Measurements from ENCODE around the gene SGPP1. TPM values are rescaled to one million over a fixed set of nuclear protein-coding genes. Genes with fewer than 3 reads are reported as not detected.

SGPP1 gene
- total and polyA plus RNA-seq, 2 of the 8 experiments (the other 6 are each of a cell fraction or from before 2014, with no cell fraction given): 5.7 to 8.1 TPM

DNA sequence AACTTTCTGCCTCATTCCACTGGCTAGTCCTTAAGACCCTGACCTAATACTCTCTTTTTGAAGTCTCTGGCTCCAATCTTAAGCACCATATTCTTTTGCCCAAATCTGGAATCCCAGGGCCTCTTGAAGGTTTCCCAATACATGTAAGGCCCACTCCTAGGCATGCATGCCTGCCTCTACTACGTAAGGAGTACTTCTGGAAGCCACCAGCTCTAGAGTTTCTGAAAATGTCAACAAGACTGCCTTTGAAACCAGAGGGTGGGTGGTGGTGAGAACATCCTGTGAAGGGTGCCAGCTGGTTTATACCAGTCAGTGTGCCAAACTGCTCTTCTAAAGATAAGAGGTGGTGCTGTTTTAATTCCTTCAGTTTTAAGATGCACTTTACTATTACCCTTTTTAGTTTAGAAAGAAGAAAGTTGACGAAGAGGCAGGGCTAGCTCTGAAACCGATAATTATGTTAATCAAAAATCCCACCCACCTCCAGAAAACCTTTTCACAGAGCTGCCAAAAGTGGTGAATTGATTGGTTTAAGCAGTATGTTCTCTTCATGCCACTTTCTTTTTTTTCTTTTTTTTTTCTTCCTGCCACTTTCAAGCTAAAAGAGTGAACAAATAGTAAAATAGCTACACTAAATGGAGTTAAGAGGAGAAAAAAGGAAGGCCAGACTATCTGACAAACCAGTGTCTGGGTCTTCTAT is 77.5 kb downstream of the SGPP1 start:
- no peak overlapping the region for H3K4me3 ChIP-seq (ENCODE audit: extremely low read depth in 1 of 4, insufficient read depth in 2 of 4, low read depth in 3 of 4, low read length in 4 of 4)
- no peak overlapping the region for H2BK20ac ChIP-seq (ENCODE audit: low read length)
- no peak overlapping the region for H3K18ac ChIP-seq (ENCODE audit: extremely low read depth, low read length)
- H3K56ac ChIP-seq (replicated peaks; ENCODE audit: insufficient read length, low read depth, low read length): no peak overlapping the region
- no peaks in the 10 kb centered on the region for H3K9me3 ChIP-seq (ENCODE audit: insufficient read depth in 2 of 2, low read depth in 1 of 2, low read length in 1 of 2)
- no peak overlapping the region for H3K27ac ChIP-seq (ENCODE audit: low read depth, low read length)
- no peaks in the 10 kb centered on the region for H3K27me3 ChIP-seq (replicated peaks in 1 of 4; ENCODE audit: control insufficient read depth in 3 of 4, extremely low read depth in 1 of 4, insufficient read depth in 3 of 4, low read length in 3 of 4)
- no peak overlapping the region for H2BK12ac ChIP-seq (ENCODE audit: low read depth, low read length)
- no peak overlapping the region; a peak in 1 of 7 replicates for H3K9ac ChIP-seq (replicated peaks in 1 of 4; ENCODE audit: extremely low read depth in 1 of 4, low read depth in 3 of 4, low read length in 3 of 4)
- DNase-seq (ENCODE audit: low read depth in 1 of 2, low spot score in 2 of 2) (no peak), FAIRE-seq (no peak)
- H2BK120ac ChIP-seq (replicated peaks; ENCODE audit: low read depth, low read length): no peak overlapping the region
- WGBS, 2 experiments (ENCODE audit: extremely low coverage in 1 of 2, insufficient coverage in 1 of 2, insufficient read length in 1 of 2, insufficient replicate concordance in 2 of 2, low coverage in 1 of 2, low lambda C conversion rate in 2 of 2, missing lambda C conversion rate in 1 of 2): 71% methylated on average over 3 of the region's 3 CpGs; no CpG with 5 or more reads in 1 of the 2 experiments
- H4K8ac ChIP-seq (ENCODE audit: extremely low read depth, insufficient read depth, low read length): no peak overlapping the region
- ChIA-PET POLR2A (ENCODE audit: partially characterized antibody) (interaction anchor here (0.6 to 0.8 kb wide), 2 partner anchors 8 to 62 kb away, joined by 3 to 4 read pairs; partner anchors contain the start of gene WDR89), CTCF (ENCODE audit: partially characterized antibody) (interaction anchor here (0.7 to 2.7 kb wide), 3 partner anchors 8 to 67 kb away, joined by 3 to 9 read pairs (median 4); partner anchors contain the start of gene WDR89)
- H2BK15ac ChIP-seq (ENCODE audit: low read length): no peak overlapping the region
- H3K4ac ChIP-seq (replicated peaks; ENCODE audit: insufficient read length, low read depth, low read length): no peak overlapping the region
- H4K20me1 ChIP-seq (replicated peaks in 1 of 2; ENCODE audit: control insufficient read depth in 1 of 2, insufficient read depth in 2 of 2, low read length in 2 of 2): no peaks in the 10 kb centered on the region
- no peak overlapping the region for H3K4me2 ChIP-seq (ENCODE audit: insufficient read depth in 1 of 2, low read depth in 2 of 2, low read length in 2 of 2)
- H4K5ac ChIP-seq (ENCODE audit: insufficient read length, low read depth, low read length): no peak overlapping the region
- H2BK5ac ChIP-seq (ENCODE audit: low read depth, low read length): no peak overlapping the region
- H4K91ac ChIP-seq (replicated peaks; ENCODE audit: insufficient read length, low read length): no peak overlapping the region
- H3K23ac ChIP-seq (ENCODE audit: insufficient read length): no peak overlapping the region
- H3K4me1 ChIP-seq (replicated peaks in 1 of 4; ENCODE audit: control insufficient read depth in 3 of 4, insufficient read depth in 4 of 4, low read length in 3 of 4): no peaks in the 10 kb centered on the region; a peak in 1 of 7 replicates
- no peak overlapping the region for H2AK5ac ChIP-seq (ENCODE audit: low read depth, low read length)
- H3K23me2 ChIP-seq (ENCODE audit: low read depth, low read length): no peaks in the 10 kb centered on the region
- H3K79me2 ChIP-seq (ENCODE audit: control insufficient read depth in 1 of 2, insufficient read depth in 2 of 2, low read length in 2 of 2): no peaks in the 10 kb centered on the region
- H3K14ac ChIP-seq (ENCODE audit: insufficient read length): no peak overlapping the region
- TF ChIP-seq RNF2 (IDR thresholded peaks at IDR 0.05; ENCODE audit: borderline replicate concordance, low read depth, low read length, missing control alignments, poor library complexity, severe bottlenecking): no peak
- no peak for TF ChIP-seq EGR1 (IDR thresholded peaks at IDR 0.05; ENCODE audit: borderline replicate concordance, low read depth, low read length)
- no peak for TF ChIP-seq HDAC6 (IDR thresholded peaks at IDR 0.05; ENCODE audit: low read depth, low read length)
- TF ChIP-seq POLR2AphosphoS5 (IDR thresholded peaks at IDR 0.05; ENCODE audit: low read depth, low read length): no peak
- no peak for TF ChIP-seq GTF2F1 (IDR thresholded peaks at IDR 0.05; ENCODE audit: borderline replicate concordance, low read depth, low read length)
- TF ChIP-seq CHD1 (IDR thresholded peaks at IDR 0.05; ENCODE audit: low read depth, low read length): no peak
- no peak for TF ChIP-seq SIN3A (conservative IDR thresholded peaks at IDR 0.05 in 1 of 2, IDR thresholded peaks at IDR 0.05 in 1 of 2; ENCODE audit: low read depth in 1 of 2, low read length in 2 of 2)
- TF ChIP-seq E2F6 (IDR thresholded peaks at IDR 0.05): no peak
- no peak for TF ChIP-seq BCL11A (IDR thresholded peaks at IDR 0.05; ENCODE audit: low read depth in 2 of 2, low read length in 2 of 2)
- TF ChIP-seq POU5F1 (IDR thresholded peaks at IDR 0.05; ENCODE audit: low read depth, low read length): no peak
- TF ChIP-seq ASH2L (IDR thresholded peaks at IDR 0.05; ENCODE audit: low read length): no peak
- no peak overlapping the region for H2AFZ ChIP-seq (ENCODE audit: low read length)
- no peaks in the 10 kb centered on the region for H3K79me1 ChIP-seq (ENCODE audit: low read depth, low read length)
- no peaks in the 10 kb centered on the region for H3K36me3 ChIP-seq (ENCODE audit: control insufficient read depth in 2 of 4, insufficient read depth in 4 of 4, low read length in 3 of 4)
